Heart right ventricle (tissue), 16 donors: ENCODE data around the gene EFCAB9. TPM values are rescaled to one million over a fixed set of nuclear protein-coding genes. Genes with fewer than 3 reads are reported as not detected.

Experiments used
- ATAC-seq, 8 donors: fragments of 200-7000 bp; cut with Tn5 transposase; one replicate each; pipeline ENCODE4 v1.9.1; 2020; ENCODE audit warnings: mild to moderate bottlenecking in 8 of 8, moderate library complexity in 8 of 8, moderate number of reproducible peaks in 1 of 8
- DNase-seq, 2 donors: peaks; one replicate each; pipeline ENCODE4 v3.0.0-alpha.2; 2020
- H3K27ac ChIP-seq, 10 donors: fragments of 200-600 bp; sonication (generic) in 2 of 10; one replicate each; pipeline versions ENCODE4 v1.5.0 to v1.8.0; 2020 to 2022; ENCODE audit warnings: mild to moderate bottlenecking in 3 of 10
- H3K27me3 ChIP-seq, 7 donors: fragments of 200-600 bp; one replicate each; pipeline ENCODE4 v1.8.0; 2021 to 2022; ENCODE audit warnings: mild to moderate bottlenecking in 2 of 7
- H3K36me3 ChIP-seq, 9 donors: fragments of 200-600 bp; sonication (generic) in 1 of 9; one replicate each; pipeline versions ENCODE4 v1.5.0 to v1.8.0; 2020 to 2022; ENCODE audit warnings: mild to moderate bottlenecking in 2 of 9
- H3K4me1 ChIP-seq, 9 donors: fragments of 200-600 bp; sonication (generic) in 1 of 9; one replicate each; pipeline versions ENCODE4 v1.5.0 to v1.8.0; 2020 to 2022; ENCODE audit warnings: mild to moderate bottlenecking in 4 of 9
- H3K4me3 ChIP-seq, 10 donors: fragments of 200-600 bp; sonication (generic) in 2 of 10; one replicate each; pipeline versions ENCODE4 v1.5.0 to v1.8.0; 2020 to 2022; ENCODE audit warnings: mild to moderate bottlenecking in 7 of 10, moderate library complexity in 2 of 10
- H3K9me3 ChIP-seq, 11 donors: fragments of 200-600 bp in 10 of 11; sonication (generic) in 2 of 11; one replicate each; pipeline versions ENCODE4 v1.5.0 to v1.8.0; 2013 to 2022; ENCODE audit warnings: mild to moderate bottlenecking in 2 of 11, control low read depth in 1 of 11, moderate library complexity in 1 of 11
- whole genome bisulfite sequencing, 2 donors: extraction: QIAGEN DNeasy Blood & Tissue Kit; methylation state at CpG; one replicate each; pipeline ENCODE4 v1.1.7; 2013; ENCODE audit warnings: inconsistent platforms in 1 of 2; 5-methylcytosine and 5-hydroxymethylcytosine counted together
- intact Hi-C, 10 donors: fragments of 100-400 bp; cut with DNase I; formaldehyde crosslinking; loops; one replicate each; pipeline versions ENCODE4 v1.11.1 to v1.14.2; 2022
- polyA plus RNA-seq, 2 donors: library from polyadenylated mRNA; stranded (reverse); fragments of 200-250 nt; gene quantifications; one replicate each; pipeline ENCODE4 v1.2.3, GENCODE V29; 2013
- total RNA-seq, 10 donors: library from RNA; stranded (reverse); fragmentation: NEBNext Ultra II Directional in 3 of 10; extraction: Animal tissue kit (Norgen Biotek cat#: 25700) in 3 of 10; gene quantifications; one replicate each; pipeline versions ENCODE4 v1.2.1 to v1.2.4, GENCODE V29; 2021 to 2023
- TF ChIP-seq, protein P1 (sequence below), 9 donors: fragments of 200-600 bp; sonication (generic) in 2 of 9; IDR thresholded peaks; one replicate each; pipeline versions ENCODE4 v1.5.0 to v1.8.0; 2021 to 2022; ENCODE audit warnings: antibody characterized with exemption in 9 of 9, mild to moderate bottlenecking in 5 of 9, moderate library complexity in 1 of 9
- donor health status: Arrhythmogenic right ventricular cardiomyopathy.
- donor health status: ischemic (EF 13 %, LVEDD 7.1; RV severe dilation, severe dysfunction).
- donor health status: healthy with polysubstance abuse.
- donor health status: DM: no; HTN: yes; CAD: no.
- donor health status: DM: no; HTN: no; CAD: no.
- donor health status: ischemic (EF 25% LVEDD 6.9; RV normal size, moderate dysfunction).
- donor health status: ischemic (EF 25% LVEDD 5.7; RV mildly dilated, moderate dysfunction).
- donor health status: healthy.
- donor health status: DM: yes; HTN: yes; CAD: no.
- donor health status: Ischemic cardiomyopathy.
- donor health status: ischemic (EF 35%, LVEDD 5.7; RV mildly dilated, moderate dysfunction).
- donor health status: nonischemic (EF 11% LVEDD 7.7; RV severe dilation, severe dysfunction).
- donor health status: DM: yes; HTN: yes; CAD: no.
- donor health status: PGD.
- donor health status: ischemic (EF 29% LVEDD 5.4; RV normal size, mild dysfunction).
- donor health status: nonischemic (EF 23%, LVEDD 6.1; RV moderate dilation, normal function).

The EFCAB9 gene
- total and polyA plus RNA-seq, 12 donors, result not detected

DNA sequence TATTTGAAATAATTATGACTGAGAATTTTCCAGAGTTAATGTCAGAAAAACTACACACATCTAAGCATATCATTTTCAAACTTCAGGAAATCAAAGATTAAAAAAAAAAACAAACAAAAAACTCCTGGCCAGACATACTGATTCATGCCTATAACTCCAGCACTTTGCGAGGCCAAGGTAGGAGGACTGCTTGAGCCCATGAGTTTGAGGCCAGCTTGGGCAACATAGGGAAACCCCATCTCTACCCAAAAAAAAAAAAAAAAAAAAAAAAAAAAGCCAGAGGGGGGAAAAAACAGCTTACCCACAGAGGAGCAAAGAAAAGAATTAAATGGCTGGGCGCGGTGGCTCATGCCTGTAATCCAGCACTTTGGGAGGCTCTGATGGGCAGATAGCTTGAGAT lies 22.4 kb downstream of the EFCAB9 start:
- Histone ChIP-seq H3K4me1 (no peaks in the 10 kb centered on the region), H3K27me3 (no peaks in the 10 kb centered on the region), H3K27ac (no peak overlapping the region), H3K9me3 (peaks cover 0 to 17% (median 2%) of the 10 kb centered on the region in 11 donors), H3K4me3 (no peak overlapping the region), H3K36me3 (peaks cover 0 to 68% (median 5%) of the 10 kb centered on the region in 9 donors)
- 80 to 98% methylated on average over 3 of the region's 3 CpGs for WGBS, 2 donors
- intact Hi-C loops, result loop anchor here in 1 of 10 donors (10.0 kb wide), 1 partner anchor 68 kb away; the partner anchor contains the start of gene UBTD2
- ATAC-seq, result no peak
- TF ChIP-seq, protein P1, sequence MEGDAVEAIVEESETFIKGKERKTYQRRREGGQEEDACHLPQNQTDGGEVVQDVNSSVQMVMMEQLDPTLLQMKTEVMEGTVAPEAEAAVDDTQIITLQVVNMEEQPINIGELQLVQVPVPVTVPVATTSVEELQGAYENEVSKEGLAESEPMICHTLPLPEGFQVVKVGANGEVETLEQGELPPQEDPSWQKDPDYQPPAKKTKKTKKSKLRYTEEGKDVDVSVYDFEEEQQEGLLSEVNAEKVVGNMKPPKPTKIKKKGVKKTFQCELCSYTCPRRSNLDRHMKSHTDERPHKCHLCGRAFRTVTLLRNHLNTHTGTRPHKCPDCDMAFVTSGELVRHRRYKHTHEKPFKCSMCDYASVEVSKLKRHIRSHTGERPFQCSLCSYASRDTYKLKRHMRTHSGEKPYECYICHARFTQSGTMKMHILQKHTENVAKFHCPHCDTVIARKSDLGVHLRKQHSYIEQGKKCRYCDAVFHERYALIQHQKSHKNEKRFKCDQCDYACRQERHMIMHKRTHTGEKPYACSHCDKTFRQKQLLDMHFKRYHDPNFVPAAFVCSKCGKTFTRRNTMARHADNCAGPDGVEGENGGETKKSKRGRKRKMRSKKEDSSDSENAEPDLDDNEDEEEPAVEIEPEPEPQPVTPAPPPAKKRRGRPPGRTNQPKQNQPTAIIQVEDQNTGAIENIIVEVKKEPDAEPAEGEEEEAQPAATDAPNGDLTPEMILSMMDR (IDR thresholded peaks at IDR 0.05), result no peak
- DNase-seq, result no peak

DNA sequence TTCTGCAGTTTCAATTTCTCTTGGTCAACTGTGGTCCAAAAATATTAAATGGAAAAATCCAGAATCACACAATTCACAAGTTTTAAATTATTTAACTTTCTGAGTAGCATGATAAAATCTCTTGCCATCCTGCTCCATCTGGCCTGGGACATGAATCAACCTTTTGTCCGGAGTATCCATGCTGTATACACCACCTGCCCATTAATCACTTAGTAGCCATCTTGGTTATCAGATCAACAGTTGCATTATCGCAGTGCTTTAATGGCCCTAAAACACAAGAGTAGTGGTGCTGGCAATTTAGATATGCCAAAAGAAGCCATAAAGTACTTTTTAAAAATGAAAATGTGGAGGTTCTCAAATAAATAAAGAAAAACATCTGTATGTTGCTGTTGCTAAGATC lies 25.3 kb downstream of the EFCAB9 start:
- no peak for DNase-seq
- peaks cover 0 to 17% (median 2%) of the 10 kb centered on the region in 11 donors for H3K9me3 ChIP-seq
- intact Hi-C loops, result loop anchor here in 1 of 10 donors (10.0 kb wide), 1 partner anchor 66 kb away; the partner anchor contains the start of gene UBTD2

GRCh38 chr5:172223901-172224873 lies 30.2 kb downstream of the EFCAB9 start:
- ATAC-seq, result no peak
- no peak for DNase-seq
- H3K36me3 ChIP-seq, result peaks cover 0 to 66% (median 8%) of the 10 kb centered on the region in 9 donors
- intact Hi-C loops, result no loop called here
- no peaks in the 10 kb centered on the region for H3K4me1 ChIP-seq
- H3K27me3 ChIP-seq, result no peaks in the 10 kb centered on the region
- H3K27ac ChIP-seq, result no peak overlapping the region
- 93 to 94% methylated on average over 10 of the region's 10 CpGs for WGBS, 2 donors
- TF ChIP-seq, protein P1 (IDR thresholded peaks at IDR 0.05), result no peak
- H3K4me3 ChIP-seq, result no peak overlapping the region
- H3K9me3 ChIP-seq, result peaks cover 0 to 6% (median 0%) of the 10 kb centered on the region in 11 donors

More for the DNA sequence above, 25.3 kb downstream of the EFCAB9 start:
- TF ChIP-seq, protein P1 (IDR thresholded peaks at IDR 0.05), result no peak
- Histone ChIP-seq H3K36me3 (peaks cover 0 to 61% (median 5%) of the 10 kb centered on the region in 9 donors), H3K27me3 (no peaks in the 10 kb centered on the region), H3K4me3 (no peak overlapping the region), H3K4me1 (no peaks in the 10 kb centered on the region), H3K27ac (no peak overlapping the region)
- no peak for ATAC-seq
- 73 to 98% methylated on average over 2 of the region's 2 CpGs for WGBS, 2 donors

DNA sequence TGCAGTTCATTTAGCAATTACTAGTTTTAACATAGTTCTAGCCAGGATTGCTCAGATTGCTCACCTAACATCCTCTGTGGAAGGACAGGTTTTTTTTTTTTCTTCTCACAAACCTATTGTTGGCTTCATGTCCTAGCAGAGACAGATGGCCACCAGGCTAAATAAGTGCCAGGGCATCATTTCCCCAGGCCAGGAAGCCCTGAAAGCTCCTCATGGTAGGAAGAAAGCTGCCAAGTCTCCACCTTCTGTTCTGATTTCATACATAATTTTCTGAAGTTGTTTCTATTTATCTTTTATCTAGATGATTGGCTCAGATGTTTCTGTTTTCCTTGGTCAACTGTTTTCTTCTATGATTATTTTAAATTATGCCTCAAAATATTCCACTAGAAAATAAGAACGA lies 31.0 kb downstream of the EFCAB9 start:
- ATAC-seq, result no peak
- 92 to 98% methylated on average over 1 of the region's 1 CpG for WGBS, 2 donors

More for the DNA sequence above, 31.0 kb downstream of the EFCAB9 start:
- TF ChIP-seq, protein P1 (IDR thresholded peaks at IDR 0.05), result no peak
- Histone ChIP-seq H3K27me3 (no peaks in the 10 kb centered on the region), H3K27ac (no peak overlapping the region), H3K9me3 (no peaks in the 10 kb centered on the region), H3K36me3 (peaks cover 0 to 66% (median 3%) of the 10 kb centered on the region in 9 donors), H3K4me3 (no peak overlapping the region), H3K4me1 (no peaks in the 10 kb centered on the region)
- no peak for DNase-seq
- intact Hi-C loops, result no loop called here
